HG02973 (cell line): ENCODE data around the gene SLIT3.

Experiments
- ATAC-seq: cut with Tn5 transposase; IDR thresholded peaks from one replicate; pipeline ENCODE4 v1.9.1; 2021; ENCODE audit warnings: moderate library complexity; ENCODE audit not compliant: unreplicated experiment

Gene SLIT3

GRCh38 chr5:168943091-168943884 lies 357.7 kb downstream of the SLIT3 start:
- no peak for ATAC-seq

- ATAC-seq = no peak
These were observed 359.0 kb downstream of the SLIT3 start for GRCh38 chr5:168941901-168942300.

GRCh38 chr5:168940712-168941111 lies 360.2 kb downstream of the SLIT3 start:
- no peak for ATAC-seq

GRCh38 chr5:168939887-168940544 lies 360.9 kb downstream of the SLIT3 start:
- ATAC-seq = no peak

DNA sequence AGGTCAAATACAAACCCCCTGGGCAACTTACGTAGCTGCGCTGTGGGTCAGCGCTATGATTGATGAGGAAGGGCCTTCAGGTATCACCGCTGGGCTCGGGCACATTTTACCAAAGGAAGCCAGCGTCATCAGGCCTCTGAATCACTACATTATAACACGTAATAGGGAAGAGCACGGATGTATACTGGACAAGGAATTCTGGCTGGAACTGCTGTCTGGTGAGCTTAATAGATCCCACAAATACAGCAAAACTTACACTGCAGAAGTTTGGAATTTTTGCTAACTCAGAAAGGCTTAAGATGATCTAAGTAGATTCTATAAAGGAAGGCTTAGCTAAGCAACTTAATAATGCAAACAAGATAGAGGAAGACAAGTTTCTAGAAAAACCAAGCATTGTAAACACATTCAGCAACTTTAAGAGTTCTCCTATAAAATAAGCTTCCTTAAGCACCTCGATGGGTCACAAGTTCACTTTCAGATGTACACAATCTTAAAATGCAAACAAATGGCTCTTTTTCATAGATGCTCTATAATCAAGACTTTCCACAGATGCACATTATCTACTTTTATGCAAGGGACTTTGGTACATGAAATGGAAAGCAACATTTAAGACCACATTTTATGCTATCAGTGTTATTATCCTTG lies 361.7 kb downstream of the SLIT3 start:
- ATAC-seq = no peak

DNA sequence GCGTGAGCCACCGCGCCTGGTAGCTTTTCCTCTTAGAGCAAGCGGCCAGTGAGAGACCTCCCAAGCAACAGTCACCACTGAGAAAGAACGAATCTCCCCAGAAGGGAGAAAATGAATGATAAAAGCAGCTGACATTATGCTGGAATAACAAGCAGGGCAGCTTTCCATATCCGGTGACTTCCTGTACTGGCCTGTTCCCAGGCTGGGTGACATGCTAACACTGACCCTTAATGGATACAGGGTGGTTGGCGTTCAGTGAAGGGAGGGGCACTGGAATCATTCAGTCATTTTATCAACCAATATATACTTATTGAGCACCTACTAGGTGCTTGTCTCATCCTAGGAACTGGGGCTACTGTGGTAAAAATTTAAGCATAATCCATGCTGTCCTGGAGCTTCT lies 364.4 kb downstream of the SLIT3 start:
- no peak for ATAC-seq

DNA sequence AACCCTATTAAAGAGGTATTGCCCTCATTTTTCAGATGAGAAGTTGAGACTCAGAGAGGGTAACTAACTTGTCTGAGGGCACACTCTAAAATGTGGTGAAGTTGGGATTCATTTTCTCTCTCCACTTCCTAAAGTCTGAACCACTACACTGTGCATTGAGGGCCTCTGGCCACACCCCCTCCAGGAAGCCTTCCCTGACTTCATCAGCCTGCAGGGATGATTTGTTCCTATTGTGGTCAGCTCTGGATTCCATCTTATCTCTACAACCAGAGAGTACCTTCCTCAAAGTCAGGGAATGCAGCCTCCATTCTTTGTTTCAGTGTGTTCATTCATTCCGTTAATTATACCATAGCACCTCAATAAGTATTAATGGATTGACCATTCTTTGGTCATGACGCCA lies 365.8 kb downstream of the SLIT3 start:
- ATAC-seq = no peak

DNA sequence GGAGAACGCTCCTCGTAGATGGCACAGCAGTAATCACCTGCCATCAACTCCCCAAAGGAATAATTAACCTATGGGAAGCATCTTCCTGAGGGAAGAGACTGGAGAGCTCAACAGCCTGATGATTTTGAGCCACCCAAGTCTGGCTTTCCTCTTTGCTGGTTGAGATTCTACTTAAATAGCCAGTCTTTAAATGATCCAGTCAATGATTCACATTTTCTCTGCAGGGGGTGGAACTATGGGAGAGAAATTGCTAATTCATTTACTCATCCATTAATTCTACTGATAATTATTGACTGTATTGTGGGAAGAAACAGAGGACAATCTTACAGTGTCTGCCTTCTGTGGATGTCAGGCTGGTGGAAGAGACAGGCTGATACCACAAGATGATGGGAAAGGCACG lies 366.8 kb downstream of the SLIT3 start:
- no peak for ATAC-seq

GRCh38 chr5:168932400-168933189 lies 368.3 kb downstream of the SLIT3 start:
- ATAC-seq = no peak

GRCh38 chr5:168931638-168932345 lies 369.1 kb downstream of the SLIT3 start:
- no peak for ATAC-seq

GRCh38 chr5:168929656-168930055 lies 371.3 kb downstream of the SLIT3 start:
- no peak for ATAC-seq

GRCh38 chr5:168925160-168925559 lies 375.8 kb downstream of the SLIT3 start:
- no peak for ATAC-seq

GRCh38 chr5:168921147-168921866 lies 379.6 kb downstream of the SLIT3 start:
- no peak for ATAC-seq

GRCh38 chr5:168920019-168920810 lies 380.7 kb downstream of the SLIT3 start:
- no peak for ATAC-seq

GRCh38 chr5:168917947-168918600 lies 382.9 kb downstream of the SLIT3 start:
- no peak for ATAC-seq

DNA sequence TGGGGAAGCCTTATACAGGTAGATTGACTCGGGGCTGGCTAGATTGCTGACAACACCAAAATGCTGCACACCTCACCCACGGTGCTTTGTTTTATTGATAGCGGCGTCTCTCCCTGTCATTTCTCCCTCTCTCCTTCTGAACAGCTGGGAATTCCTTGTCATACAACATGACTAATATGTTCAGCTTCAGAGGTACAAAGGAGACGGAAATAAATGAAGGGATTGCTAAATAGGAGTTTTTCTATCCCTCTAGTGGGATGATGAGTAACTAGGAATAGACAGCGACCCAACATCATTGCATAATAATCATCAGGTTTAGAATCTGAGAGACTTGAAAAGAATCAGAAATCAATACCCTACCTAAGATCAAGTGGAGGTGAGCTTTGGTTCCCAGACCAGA lies 384.1 kb downstream of the SLIT3 start:
- no peak for ATAC-seq

DNA sequence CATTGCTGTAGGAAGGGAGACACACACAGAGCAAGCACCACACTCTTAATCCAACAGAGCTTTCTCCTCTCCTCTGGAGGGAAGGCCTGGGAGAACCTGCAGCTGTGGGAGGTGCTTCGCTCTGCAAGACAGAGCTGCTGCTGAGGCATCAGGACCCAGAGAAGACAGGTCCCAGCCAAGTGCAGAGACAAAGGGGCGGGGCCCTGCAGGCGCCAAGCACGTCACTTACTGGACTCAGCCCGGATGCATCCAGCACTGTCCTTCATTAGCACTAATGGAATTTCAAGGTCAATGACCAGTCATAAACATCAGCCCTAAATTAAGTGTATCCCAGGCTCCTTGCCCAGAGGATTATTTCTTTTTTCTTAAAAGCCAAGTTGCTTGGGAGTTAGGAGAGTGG lies 384.7 kb downstream of the SLIT3 start:
- no peak for ATAC-seq

- no peak for ATAC-seq
These were observed 386.4 kb downstream of the SLIT3 start for GRCh38 chr5:168914491-168914890.

GRCh38 chr5:168910874-168911273 lies 390.1 kb downstream of the SLIT3 start:
- no peak for ATAC-seq
